HG02840 (cell line): ENCODE measurements around the gene CALCOCO1.

Experiments used
- ATAC-seq: cut with Tn5 transposase; IDR thresholded peaks from one replicate; pipeline ENCODE4 v1.9.1; 2021; ENCODE audit warnings: mild to moderate bottlenecking, moderate library complexity, moderate number of reproducible peaks; ENCODE audit not compliant: unreplicated experiment, low FRiP score

The CALCOCO1 gene

DNA sequence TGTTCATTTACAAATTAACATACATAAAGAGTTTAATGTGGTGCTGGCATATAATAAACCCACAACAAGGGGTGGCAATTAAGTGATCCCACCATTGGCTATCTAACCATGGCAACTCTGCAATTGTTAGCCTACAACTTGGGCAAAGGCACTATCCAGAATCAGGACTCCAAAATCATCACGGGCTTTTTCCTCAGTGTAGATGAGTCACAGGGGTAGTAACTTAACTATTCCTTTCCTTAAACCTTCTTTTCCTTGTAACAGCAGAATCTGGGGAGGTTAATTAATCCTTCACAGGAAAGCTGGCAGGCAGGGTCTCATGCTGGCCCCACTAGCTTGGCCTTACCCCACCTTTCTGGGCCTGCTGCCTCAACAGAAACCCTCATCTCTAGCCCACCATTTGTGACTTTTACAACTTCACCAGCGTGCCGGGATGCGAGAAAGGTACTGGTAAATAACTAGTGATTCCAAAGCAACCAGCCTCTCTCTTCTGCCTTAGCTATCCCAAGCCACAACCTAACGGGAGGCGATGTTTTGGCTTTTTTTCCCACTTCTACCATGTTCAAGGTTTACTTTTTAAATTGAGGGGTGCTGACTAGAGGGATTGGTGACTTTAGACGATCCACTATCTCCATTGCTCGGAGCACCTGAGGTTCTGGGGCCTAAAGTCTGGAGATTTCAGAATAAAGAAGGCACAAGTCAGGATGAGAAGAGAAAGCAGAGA, 52.1 kb downstream of the CALCOCO1 start:
- ATAC-seq: no peak

GRCh38 chr12:53670971-53671370, 56.3 kb downstream of the CALCOCO1 start:
- ATAC-seq: no peak

- no peak for ATAC-seq
Measured at GRCh38 chr12:53670308-53670707, 56.9 kb downstream of the CALCOCO1 start.

GRCh38 chr12:53667080-53667479, 60.2 kb downstream of the CALCOCO1 start:
- ATAC-seq: no peak

- ATAC-seq: no peak
Measured at GRCh38 chr12:53664936-53665335, 62.3 kb downstream of the CALCOCO1 start.

DNA sequence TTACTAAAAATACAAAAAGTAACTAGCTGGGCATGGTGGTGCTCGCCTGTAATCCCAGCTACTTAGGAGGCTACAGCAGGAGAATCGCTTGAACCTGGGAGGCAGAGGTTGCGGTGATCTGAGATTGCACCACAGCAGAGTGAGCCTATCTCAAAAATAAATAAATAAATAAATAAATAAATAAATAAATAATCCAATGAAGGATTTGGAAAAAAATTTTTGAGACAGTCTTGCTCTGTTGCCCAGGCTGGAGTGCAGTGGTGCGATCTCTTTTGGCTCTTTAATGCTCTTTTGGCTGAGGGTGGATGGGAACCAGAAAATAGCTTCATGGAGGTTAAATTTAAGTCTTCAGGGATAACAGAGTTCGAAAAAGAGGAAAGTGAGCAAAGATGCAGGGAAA, 63.1 kb downstream of the CALCOCO1 start:
- no peak for ATAC-seq

GRCh38 chr12:53660041-53660440, 67.2 kb downstream of the CALCOCO1 start:
- no peak for ATAC-seq

DNA sequence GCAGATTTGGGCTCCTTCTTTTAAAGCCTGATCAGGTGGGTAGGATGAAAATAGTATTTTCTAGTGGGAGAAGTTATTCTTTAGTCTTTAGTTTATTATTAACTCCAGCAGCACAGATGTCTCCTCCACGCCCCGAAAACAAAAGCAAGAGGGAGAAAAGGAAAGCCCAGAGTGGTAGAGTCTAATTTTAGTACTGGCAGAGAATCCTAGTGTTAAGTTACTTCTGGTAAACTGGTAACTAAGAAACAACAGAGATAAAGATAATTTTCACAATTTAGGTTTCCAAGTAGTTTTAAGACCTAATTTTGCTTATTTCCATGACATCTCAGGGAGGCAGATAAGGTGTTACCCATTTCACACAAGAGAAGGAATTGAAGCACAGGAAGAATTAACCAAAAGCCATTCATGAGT, 67.7 kb downstream of the CALCOCO1 start:
- no peak for ATAC-seq

GRCh38 chr12:53659011-53659551, 68.2 kb downstream of the CALCOCO1 start:
- ATAC-seq: no peak
